A549 (cell line): ENCODE results near the gene SUPT4H1. TPM values are rescaled to one million over a fixed set of nuclear protein-coding genes. Genes with fewer than 3 reads are reported as not detected.

ENCODE experiments used
- ATAC-seq, 2 experiments: fragments of 200-7000 bp in 1 of 2; fragments of >200 bp in 1 of 2; cut with Nextera tagmentation in 1 of 2; cut with Tn5 transposase in 1 of 2; 3 replicates each; pipeline versions ENCODE4 v1.8.0 to v1.9.1; 2018 to 2020; ENCODE audit warnings: mild to moderate bottlenecking in 1 of 2, moderate library complexity in 1 of 2
- CTCF ChIA-PET: fragments of 300-600 bp; sonication (Branson Sonifier 250); formaldehyde crosslinking; extraction: SDS; loops from one replicate; lab custom pipeline; 2021; ENCODE audit warnings: antibody characterized with exemption, inconsistent platforms; lab: Yijun Ruan, JAX
- POLR2A ChIA-PET: fragments of 350-600 bp; formaldehyde crosslinking; extraction: SDS; loops from one replicate; lab custom pipeline; 2021; ENCODE audit warnings: antibody characterized with exemption, inconsistent platforms; lab: Yijun Ruan, JAX
- DNase-seq, 2 experiments: peaks; one replicate each; pipeline versions ENCODE4 v3.0.0 to v3.0.0-alpha.2; 2011 to 2016; ENCODE audit warnings: low read depth in 1 of 2, low spot score in 1 of 2
- FAIRE-seq: peaks from 2 replicates; lab custom pipeline; 2011; peaks lifted over from hg19 to GRCh38; lab: Jason Lieb, UNC
- H3K27ac ChIP-seq, 2 experiments: fragments of >200 bp; sonication (Bioruptor Twin); formaldehyde crosslinking; 3 replicates each; pipeline ENCODE4 v1.5.1; 2016 to 2017
- H3K4me1 ChIP-seq: fragments of >200 bp; sonication (Bioruptor Twin); formaldehyde crosslinking; 3 replicates; pipeline ENCODE4 v1.6.1; 2016
- H3K4me2 ChIP-seq: fragments of >200 bp; sonication (Bioruptor Twin); formaldehyde crosslinking; 3 replicates; pipeline ENCODE4 v1.6.1; 2016
- H3K4me3 ChIP-seq: fragments of >200 bp; sonication (Bioruptor Twin); formaldehyde crosslinking; 3 replicates; pipeline ENCODE4 v1.5.1; 2016
- H3K9me3 ChIP-seq: fragments of >200 bp; sonication (Bioruptor Twin); formaldehyde crosslinking; 3 replicates; pipeline ENCODE4 v1.6.1; 2016
- CHD2 ChIP-seq: fragments of 150-350 bp; IDR thresholded peaks from 2 replicates; pipeline ENCODE4 v1.6.1; 2014; ENCODE audit warnings: low read length; ENCODE audit not compliant: partially characterized antibody
- CHD4 ChIP-seq: fragments of 200-600 bp; sonication (generic); IDR thresholded peaks from 2 replicates; pipeline ENCODE4 v1.6.1; 2016; ENCODE audit warnings: antibody characterized with exemption, mild to moderate bottlenecking, borderline replicate concordance
- EHF ChIP-seq: fragments of 250-450 bp; sonication (Bioruptor Pico); IDR thresholded peaks from 2 replicates; pipeline ENCODE4 v1.5.0; 2020; ENCODE audit warnings: mild to moderate bottlenecking
- FOSB ChIP-seq: fragments of 250-450 bp; sonication (Bioruptor Pico); IDR thresholded peaks from 2 replicates; pipeline ENCODE4 v1.5.0; 2020; ENCODE audit warnings: mild to moderate bottlenecking, moderate library complexity
- HOXB13 ChIP-seq: fragments of 250-450 bp; sonication (Bioruptor Pico); IDR thresholded peaks from 2 replicates; pipeline ENCODE4 v1.5.0; 2020; ENCODE audit warnings: low read depth, mild to moderate bottlenecking, moderate library complexity
- KDM1A ChIP-seq: fragments of 200-600 bp; sonication (generic); IDR thresholded peaks from 2 replicates; pipeline ENCODE4 v1.6.1; 2016; ENCODE audit warnings: low read depth, mild to moderate bottlenecking
- MAZ ChIP-seq: fragments of 150-350 bp; IDR thresholded peaks from 2 replicates; pipeline ENCODE4 v1.6.1; 2014; ENCODE audit warnings: antibody characterized with exemption, low read depth, low read length, borderline replicate concordance
- NR3C1 ChIP-seq: fragments of >200 bp; sonication (Bioruptor Twin); formaldehyde crosslinking; IDR thresholded peaks from 3 replicates; pipeline ENCODE4 v1.6.1; 2017
- RNF2 ChIP-seq: fragments of 200-600 bp; sonication (generic); IDR thresholded peaks from 2 replicates; pipeline ENCODE4 v1.6.1; 2016; ENCODE audit warnings: low read depth, mild to moderate bottlenecking, antibody characterized with exemption, moderate library complexity, borderline replicate concordance
- WGBS: methylation state at CpG from one replicate; pipeline ENCODE4 v1.1.6; 2017; ENCODE audit errors: missing lambda C conversion rate; 5-methylcytosine and 5-hydroxymethylcytosine counted together
- polyA plus RNA-seq, 4 experiments: library from polyadenylated mRNA; depleted of rRNA in 3 of 4; stranded (reverse); fragments of >200 nt; fragmentation: RNase III in 1 of 4; extraction: RNeasy Plus Mini Kit Qiagen cat#74134 plus additional on column Dnase treatment in 1 of 4; gene quantifications; 2 replicates in 3 of 4; 3 replicates in 1 of 4; pipeline ENCODE4 v1.2.3, GENCODE V29; 2011 to 2017
- TF ChIP-seq, protein P1 (sequence below): fragments of 200-600 bp; sonication (generic); IDR thresholded peaks from 2 replicates; pipeline ENCODE4 v1.6.1; 2016; ENCODE audit warnings: antibody characterized with exemption, mild to moderate bottlenecking, moderate library complexity
- TF ChIP-seq, protein P2 (sequence below): fragments of 250-450 bp; sonication (Bioruptor Pico); IDR thresholded peaks from 2 replicates; pipeline ENCODE4 v1.5.0; 2021; ENCODE audit warnings: mild to moderate bottlenecking, moderate library complexity, borderline replicate concordance

The SUPT4H1 gene
- polyA plus RNA-seq, 2 of the 4 experiments (the other 2 are of a cell fraction), result 123 to 241 TPM

DNA sequence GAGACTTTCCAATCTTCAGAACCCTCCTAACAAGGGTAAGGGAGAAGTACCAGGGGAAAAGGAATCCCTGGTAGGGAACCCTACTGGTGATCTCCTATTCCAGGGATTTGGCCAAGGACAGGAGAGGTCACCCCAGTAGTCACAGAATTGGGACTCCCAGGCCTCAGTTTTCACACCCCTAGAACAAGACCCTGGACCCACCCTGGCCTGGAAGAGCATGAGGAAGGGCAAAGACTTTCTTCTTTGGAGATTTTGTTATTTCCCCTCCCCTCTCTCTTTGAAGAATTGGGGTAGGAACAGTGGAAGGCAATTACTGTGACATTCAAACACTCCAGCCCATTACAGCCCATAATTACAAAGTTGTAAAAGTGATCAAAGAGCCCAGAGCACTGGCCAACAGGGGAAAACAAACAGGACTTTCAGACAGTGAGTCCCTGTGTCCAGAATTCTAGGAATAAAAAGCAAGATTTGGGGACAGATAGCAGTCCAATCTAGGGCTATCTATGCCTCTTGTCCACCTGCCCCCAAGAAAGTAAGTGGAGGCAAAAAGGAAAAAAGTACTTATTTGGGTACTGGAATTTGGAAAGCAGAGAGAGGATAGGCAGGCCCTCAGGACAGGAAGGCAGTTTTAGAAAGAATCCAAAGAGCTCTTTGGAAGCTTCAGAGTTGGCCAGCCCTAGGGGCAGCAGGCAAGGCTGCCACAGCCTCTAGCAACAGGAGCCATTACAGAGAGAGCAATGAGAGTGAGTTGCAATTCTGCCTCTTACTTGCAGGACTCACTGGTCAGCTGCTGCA, 13.4 kb upstream of the SUPT4H1 start:
- no peak overlapping the region for H3K4me3 ChIP-seq
- FAIRE-seq (no peak), DNase-seq (no peak), ATAC-seq (no peak)
- ChIA-PET CTCF (interaction anchor here (0.7 to 2.8 kb wide), 4 partner anchors 13 to 82 kb away, joined by 3 to 10 read pairs (median 4); no protein-coding TSS in a partner anchor), POLR2A (interaction anchor here (0.9 to 1.5 kb wide), 3 partner anchors 11 to 14 kb away, joined by 3 to 7 read pairs (median 3); partner anchors contain the start of gene SUPT4H1)
- peaks cover 21% of the 10 kb centered on the region for H3K4me1 ChIP-seq
- H3K27ac ChIP-seq, result peak overlapping the region in 1 of 2 experiments; percentile 50; a peak in 3 of 6 replicates
- H3K4me2 ChIP-seq, result no peak overlapping the region
- H3K9me3 ChIP-seq, result no peaks in the 10 kb centered on the region
- no peak for TF ChIP-seq RNF2
- TF ChIP-seq EHF (CRISPR knock-in tag), result no peak
- TF ChIP-seq KDM1A, result no peak
- TF ChIP-seq CHD2, result no peak
- TF ChIP-seq CHD4, result no peak
- no peak for TF ChIP-seq MAZ
- no peak for TF ChIP-seq NR3C1

DNA sequence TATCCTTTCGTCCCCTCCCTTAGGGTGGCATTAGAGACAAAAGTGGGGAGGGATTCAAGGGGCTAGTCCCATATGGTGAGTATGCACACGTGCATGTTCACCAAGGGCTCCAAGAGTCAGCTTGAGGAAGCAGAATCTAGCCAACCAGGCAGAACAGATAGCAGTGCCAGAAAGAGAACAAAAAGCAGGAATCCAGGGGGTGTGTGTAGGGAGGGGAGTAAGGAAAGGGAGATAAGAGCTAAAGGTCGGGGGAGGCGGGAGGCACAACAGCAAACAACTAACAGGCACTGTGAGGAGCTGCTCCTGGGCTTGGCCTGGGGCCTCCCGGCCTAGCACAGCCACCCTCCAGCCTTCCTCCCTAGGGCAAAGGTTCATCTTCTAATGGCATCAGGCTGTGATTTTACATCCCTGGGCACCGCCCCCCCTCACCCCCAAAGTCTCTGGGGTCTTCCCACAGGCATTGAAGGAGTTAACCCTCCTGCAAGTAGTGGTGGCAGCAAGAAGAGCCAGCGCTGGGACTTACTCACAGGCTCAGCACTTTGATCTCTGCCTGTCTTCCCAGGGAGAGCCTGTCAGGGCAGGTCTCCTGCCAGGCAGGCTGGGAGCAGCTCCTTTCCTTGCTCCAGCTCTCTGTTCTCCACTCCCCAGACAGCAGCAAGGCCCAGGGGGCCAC, 12.4 kb upstream of the SUPT4H1 start:
- TF ChIP-seq, protein P1, sequence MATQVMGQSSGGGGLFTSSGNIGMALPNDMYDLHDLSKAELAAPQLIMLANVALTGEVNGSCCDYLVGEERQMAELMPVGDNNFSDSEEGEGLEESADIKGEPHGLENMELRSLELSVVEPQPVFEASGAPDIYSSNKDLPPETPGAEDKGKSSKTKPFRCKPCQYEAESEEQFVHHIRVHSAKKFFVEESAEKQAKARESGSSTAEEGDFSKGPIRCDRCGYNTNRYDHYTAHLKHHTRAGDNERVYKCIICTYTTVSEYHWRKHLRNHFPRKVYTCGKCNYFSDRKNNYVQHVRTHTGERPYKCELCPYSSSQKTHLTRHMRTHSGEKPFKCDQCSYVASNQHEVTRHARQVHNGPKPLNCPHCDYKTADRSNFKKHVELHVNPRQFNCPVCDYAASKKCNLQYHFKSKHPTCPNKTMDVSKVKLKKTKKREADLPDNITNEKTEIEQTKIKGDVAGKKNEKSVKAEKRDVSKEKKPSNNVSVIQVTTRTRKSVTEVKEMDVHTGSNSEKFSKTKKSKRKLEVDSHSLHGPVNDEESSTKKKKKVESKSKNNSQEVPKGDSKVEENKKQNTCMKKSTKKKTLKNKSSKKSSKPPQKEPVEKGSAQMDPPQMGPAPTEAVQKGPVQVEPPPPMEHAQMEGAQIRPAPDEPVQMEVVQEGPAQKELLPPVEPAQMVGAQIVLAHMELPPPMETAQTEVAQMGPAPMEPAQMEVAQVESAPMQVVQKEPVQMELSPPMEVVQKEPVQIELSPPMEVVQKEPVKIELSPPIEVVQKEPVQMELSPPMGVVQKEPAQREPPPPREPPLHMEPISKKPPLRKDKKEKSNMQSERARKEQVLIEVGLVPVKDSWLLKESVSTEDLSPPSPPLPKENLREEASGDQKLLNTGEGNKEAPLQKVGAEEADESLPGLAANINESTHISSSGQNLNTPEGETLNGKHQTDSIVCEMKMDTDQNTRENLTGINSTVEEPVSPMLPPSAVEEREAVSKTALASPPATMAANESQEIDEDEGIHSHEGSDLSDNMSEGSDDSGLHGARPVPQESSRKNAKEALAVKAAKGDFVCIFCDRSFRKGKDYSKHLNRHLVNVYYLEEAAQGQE, result no peak
- TF ChIP-seq, protein P2, sequence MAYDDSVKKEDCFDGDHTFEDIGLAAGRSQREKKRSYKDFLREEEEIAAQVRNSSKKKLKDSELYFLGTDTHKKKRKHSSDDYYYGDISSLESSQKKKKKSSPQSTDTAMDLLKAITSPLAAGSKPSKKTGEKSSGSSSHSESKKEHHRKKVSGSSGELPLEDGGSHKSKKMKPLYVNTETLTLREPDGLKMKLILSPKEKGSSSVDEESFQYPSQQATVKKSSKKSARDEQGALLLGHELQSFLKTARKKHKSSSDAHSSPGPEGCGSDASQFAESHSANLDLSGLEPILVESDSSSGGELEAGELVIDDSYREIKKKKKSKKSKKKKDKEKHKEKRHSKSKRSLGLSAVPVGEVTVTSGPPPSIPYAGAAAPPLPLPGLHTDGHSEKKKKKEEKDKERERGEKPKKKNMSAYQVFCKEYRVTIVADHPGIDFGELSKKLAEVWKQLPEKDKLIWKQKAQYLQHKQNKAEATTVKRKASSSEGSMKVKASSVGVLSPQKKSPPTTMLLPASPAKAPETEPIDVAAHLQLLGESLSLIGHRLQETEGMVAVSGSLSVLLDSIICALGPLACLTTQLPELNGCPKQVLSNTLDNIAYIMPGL (CRISPR knock-in tag), result no peak
- TF ChIP-seq FOSB, result no peak
- FAIRE-seq (no peak), DNase-seq (no peak), ATAC-seq (peak in 1 of 2 experiments; percentile 39; a peak in 3 of 6 replicates)
- H3K4me2 ChIP-seq, result peak overlapping the region; percentile 6; the same call in 2 of the 3 replicates
- 44% methylated on average over 7 of the region's 7 CpGs for WGBS
- H3K4me1 ChIP-seq, result peaks cover 18% of the 10 kb centered on the region
- peak overlapping the region; percentile 26 to 50; a peak in 4 of 6 replicates for H3K27ac ChIP-seq
- H3K9me3 ChIP-seq, result no peaks in the 10 kb centered on the region
- POLR2A ChIA-PET, result interaction anchor here (1.3 to 1.5 kb wide), 2 partner anchors 10 to 12 kb away, joined by 3 to 7 read pairs; partner anchors contain the start of gene SUPT4H1
- CTCF ChIA-PET, result interaction anchor here (0.7 to 5.5 kb wide), 6 partner anchors 12 to 115 kb away, joined by 3 to 38 read pairs (median 10); partner anchors contain the start of genes RNF43 and SUPT4H1
- no peak overlapping the region for H3K4me3 ChIP-seq

DNA sequence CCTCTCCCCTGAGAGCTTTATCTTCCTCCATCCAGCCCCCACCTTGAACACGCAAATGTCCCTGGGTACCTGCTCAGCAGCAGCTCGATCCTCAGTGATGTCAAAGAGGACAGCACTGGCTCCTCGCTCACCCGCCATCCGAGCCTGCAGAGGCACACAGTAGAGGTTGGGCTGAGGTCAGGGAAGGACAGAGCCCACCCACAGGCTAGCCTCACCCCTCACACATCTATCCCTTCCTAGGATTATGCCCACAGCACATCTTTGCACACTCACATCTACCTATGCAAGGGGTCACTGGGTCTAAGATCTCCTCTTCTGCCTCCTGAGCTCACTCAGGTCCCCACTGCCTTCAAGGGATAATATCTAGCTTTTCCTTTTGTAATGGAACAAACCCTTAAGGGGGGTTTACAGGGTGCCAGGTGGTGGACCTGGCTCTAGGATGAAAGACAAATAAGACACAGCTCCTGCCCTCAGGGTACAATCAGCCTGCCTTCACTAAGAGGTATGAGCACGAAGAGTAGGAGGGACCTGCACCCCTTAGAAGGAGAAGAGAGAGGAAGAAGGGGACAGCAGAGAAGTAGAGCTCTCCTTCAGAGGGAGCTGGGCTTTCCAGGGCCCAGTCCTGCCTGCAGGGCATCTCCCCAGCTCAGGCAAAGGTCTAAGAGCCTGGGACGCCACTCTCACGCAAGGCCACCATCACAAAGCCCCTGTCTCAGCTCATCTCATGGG, 11.6 kb upstream of the SUPT4H1 start:
- WGBS, result 86% methylated on average over 8 of the region's 8 CpGs
- ATAC-seq (no peak), FAIRE-seq (no peak), DNase-seq (no peak)
- H3K9me3 ChIP-seq, result no peaks in the 10 kb centered on the region
- peak overlapping the region in 1 of 2 experiments; percentile 50; a peak in 2 of 6 replicates for H3K27ac ChIP-seq
- no peak overlapping the region; the same call in 2 of the 3 replicates for H3K4me2 ChIP-seq
- H3K4me3 ChIP-seq, result no peak overlapping the region
- ChIA-PET CTCF (interaction anchor here (1.0 to 5.5 kb wide), 8 partner anchors 9 to 114 kb away, joined by 3 to 38 read pairs (median 8); partner anchors contain the start of genes RNF43 and SUPT4H1), POLR2A (interaction anchor here (1.1 to 1.5 kb wide), 2 partner anchors 11 to 12 kb away, joined by 7 read pairs; partner anchors contain the start of gene SUPT4H1)
- peaks cover 16% of the 10 kb centered on the region for H3K4me1 ChIP-seq
- TF ChIP-seq HOXB13, result no peak
